ENCODE measurements around the gene COL5A1. TPM values are rescaled to one million over a fixed set of nuclear protein-coding genes. Genes with fewer than 3 reads are reported as not detected.

COL5A1 gene
- total RNA-seq, 1 donor from 2014 or later = 99.6 TPM

DNA sequence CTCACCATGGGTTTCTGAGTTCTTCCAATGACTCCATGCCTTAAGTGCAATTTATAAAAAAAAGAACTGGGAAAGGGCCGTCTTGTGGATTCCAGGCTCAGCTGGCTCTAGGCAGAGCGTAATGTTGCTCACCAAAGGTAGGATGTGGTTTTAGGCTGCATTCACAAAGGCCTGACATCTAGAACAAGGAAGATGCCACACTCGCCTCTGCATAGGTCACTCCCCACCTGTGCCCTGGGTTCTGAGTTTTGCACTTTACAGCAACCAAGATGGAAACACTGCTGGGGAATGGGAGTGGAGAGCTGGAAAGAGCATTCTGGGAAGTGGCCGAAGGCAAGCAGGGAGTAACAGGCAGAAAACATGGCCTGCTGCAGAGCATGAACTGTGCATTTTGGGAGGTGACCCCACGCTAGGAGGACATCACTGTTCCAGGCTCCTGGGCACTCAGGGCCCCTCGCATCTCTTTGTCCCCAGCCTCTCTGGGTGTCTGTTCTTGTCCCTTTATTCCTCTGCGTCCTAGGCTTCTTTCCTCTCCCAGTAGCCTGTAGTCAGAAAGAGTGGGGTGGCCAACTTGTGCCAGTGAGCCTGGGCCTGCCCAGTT, 251.3 kb downstream of the COL5A1 start:
- H3K9me3 ChIP-seq = no peaks in the 10 kb centered on the region
- TF ChIP-seq, protein P1, sequence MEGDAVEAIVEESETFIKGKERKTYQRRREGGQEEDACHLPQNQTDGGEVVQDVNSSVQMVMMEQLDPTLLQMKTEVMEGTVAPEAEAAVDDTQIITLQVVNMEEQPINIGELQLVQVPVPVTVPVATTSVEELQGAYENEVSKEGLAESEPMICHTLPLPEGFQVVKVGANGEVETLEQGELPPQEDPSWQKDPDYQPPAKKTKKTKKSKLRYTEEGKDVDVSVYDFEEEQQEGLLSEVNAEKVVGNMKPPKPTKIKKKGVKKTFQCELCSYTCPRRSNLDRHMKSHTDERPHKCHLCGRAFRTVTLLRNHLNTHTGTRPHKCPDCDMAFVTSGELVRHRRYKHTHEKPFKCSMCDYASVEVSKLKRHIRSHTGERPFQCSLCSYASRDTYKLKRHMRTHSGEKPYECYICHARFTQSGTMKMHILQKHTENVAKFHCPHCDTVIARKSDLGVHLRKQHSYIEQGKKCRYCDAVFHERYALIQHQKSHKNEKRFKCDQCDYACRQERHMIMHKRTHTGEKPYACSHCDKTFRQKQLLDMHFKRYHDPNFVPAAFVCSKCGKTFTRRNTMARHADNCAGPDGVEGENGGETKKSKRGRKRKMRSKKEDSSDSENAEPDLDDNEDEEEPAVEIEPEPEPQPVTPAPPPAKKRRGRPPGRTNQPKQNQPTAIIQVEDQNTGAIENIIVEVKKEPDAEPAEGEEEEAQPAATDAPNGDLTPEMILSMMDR (IDR thresholded peaks at IDR 0.05) = no peak
- DNase-seq (ENCODE audit: low spot score in 2 of 2) = peak in 1 of 2 donors; percentile 5
- H3K36me3 ChIP-seq = no peaks in the 10 kb centered on the region
- H3K27me3 ChIP-seq = no peaks in the 10 kb centered on the region
- peaks cover 0 to 2% of the 10 kb centered on the region in 2 donors for H3K4me1 ChIP-seq
- intact Hi-C loops (cut with DNase I) = no loop called here
- no peak overlapping the region for H3K4me3 ChIP-seq
- no peak overlapping the region for H3K27ac ChIP-seq

Other genes starting within 250 kb of the COL5A1 start
- gene FCN2, start 239.0 kb downstream of the COL5A1 start, total RNA-seq = not detected